Measurements from ENCODE around the gene HNRNPLL.
A peak's percentile ranks its signal among the peaks of the same experiment; 100 is the strongest.
"Not testable (repeated sequence)": the region's sequence is repeated elsewhere in the genome, so short reads cannot be mapped to it uniquely, and the experiment has no call there.

The HNRNPLL gene

DNA sequence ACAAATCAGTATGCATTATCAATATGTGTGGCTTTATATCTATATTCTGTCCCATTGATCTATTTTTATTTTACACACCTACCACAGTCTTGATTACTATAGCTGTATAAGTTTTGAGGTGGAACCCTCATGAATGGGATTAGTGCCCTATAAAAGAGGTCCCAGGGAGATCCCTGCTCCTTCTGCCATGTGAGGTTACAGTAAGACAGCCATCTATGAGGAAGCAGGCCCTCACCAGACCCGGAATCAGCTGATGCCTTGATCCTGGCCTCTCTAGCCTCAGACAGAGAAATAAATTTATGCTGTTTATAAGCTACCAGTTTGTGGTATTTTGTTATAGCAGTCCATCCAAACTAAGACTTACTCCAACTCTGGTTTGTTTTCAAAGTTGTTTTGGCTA lies 54.9 kb downstream of the HNRNPLL start:
- TF ChIP-seq, protein P1, sequence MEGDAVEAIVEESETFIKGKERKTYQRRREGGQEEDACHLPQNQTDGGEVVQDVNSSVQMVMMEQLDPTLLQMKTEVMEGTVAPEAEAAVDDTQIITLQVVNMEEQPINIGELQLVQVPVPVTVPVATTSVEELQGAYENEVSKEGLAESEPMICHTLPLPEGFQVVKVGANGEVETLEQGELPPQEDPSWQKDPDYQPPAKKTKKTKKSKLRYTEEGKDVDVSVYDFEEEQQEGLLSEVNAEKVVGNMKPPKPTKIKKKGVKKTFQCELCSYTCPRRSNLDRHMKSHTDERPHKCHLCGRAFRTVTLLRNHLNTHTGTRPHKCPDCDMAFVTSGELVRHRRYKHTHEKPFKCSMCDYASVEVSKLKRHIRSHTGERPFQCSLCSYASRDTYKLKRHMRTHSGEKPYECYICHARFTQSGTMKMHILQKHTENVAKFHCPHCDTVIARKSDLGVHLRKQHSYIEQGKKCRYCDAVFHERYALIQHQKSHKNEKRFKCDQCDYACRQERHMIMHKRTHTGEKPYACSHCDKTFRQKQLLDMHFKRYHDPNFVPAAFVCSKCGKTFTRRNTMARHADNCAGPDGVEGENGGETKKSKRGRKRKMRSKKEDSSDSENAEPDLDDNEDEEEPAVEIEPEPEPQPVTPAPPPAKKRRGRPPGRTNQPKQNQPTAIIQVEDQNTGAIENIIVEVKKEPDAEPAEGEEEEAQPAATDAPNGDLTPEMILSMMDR (IDR thresholded peaks at IDR 0.05; ENCODE audit: low read depth, low read length), result no peak
- no peaks in the 10 kb centered on the region for H3K27me3 ChIP-seq
- peaks cover 12% of the 10 kb centered on the region for H3K4me1 ChIP-seq
- no peak for DNase-seq
- no peak overlapping the region for H3K4me3 ChIP-seq (ENCODE audit: low read depth, low read length)
- H3K36me3 ChIP-seq, result no peaks in the 10 kb centered on the region
- H3K9me3 ChIP-seq, result no peaks in the 10 kb centered on the region

DNA sequence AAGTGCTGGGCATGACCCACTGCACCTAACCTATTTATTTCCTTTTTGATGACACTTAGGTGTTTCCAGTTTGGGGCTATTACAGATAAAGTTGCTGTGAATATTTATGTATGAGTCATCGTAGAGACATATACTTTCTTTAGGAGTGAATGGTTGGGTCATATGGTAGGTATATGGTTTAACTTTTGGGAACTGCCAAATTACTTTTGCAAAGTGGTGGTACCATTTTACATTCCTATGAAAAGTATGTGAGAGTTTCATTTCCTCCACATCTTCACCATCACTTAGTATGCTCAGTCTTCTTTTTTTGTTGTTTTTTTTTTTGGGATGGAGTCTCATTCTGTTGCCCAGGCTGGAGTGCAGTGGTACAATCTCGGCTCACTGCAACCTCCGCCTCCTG lies 56.1 kb downstream of the HNRNPLL start:
- no peak overlapping the region for H3K4me3 ChIP-seq (ENCODE audit: low read depth, low read length)
- H3K9me3 ChIP-seq, result no peaks in the 10 kb centered on the region
- no peaks in the 10 kb centered on the region for H3K27me3 ChIP-seq
- TF ChIP-seq, protein P1 (IDR thresholded peaks at IDR 0.05; ENCODE audit: low read depth, low read length), result no peak
- DNase-seq, result no peak
- no peaks in the 10 kb centered on the region for H3K36me3 ChIP-seq
- peaks cover 16% of the 10 kb centered on the region for H3K4me1 ChIP-seq

DNA sequence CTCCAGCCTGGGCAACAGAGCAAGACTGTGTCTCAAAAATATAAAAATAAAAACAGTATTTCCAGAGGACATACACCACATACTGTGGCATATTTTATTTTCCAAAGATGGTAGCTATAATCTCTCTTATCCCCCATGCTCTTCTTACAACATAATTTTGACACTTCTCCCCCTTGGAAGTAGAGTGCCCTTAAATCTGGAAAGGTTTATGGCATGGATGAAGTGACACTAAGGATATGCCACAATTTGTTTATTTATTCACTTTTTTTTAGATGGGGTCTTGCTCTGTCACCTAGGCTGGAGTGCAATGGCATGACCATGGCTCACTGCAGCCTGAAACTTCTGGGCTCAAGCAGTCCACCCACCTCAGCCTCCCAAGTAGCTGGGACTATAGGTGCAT lies 56.7 kb downstream of the HNRNPLL start:
- Histone ChIP-seq H3K36me3 (no peaks in the 10 kb centered on the region), H3K4me1 (peaks cover 17% of the 10 kb centered on the region), H3K9me3 (no peaks in the 10 kb centered on the region), H3K27me3 (no peaks in the 10 kb centered on the region), H3K4me3 (ENCODE audit: low read depth, low read length) (no peak overlapping the region)
- DNase-seq, result no peak
- TF ChIP-seq, protein P1 (IDR thresholded peaks at IDR 0.05; ENCODE audit: low read depth, low read length), result no peak

DNA sequence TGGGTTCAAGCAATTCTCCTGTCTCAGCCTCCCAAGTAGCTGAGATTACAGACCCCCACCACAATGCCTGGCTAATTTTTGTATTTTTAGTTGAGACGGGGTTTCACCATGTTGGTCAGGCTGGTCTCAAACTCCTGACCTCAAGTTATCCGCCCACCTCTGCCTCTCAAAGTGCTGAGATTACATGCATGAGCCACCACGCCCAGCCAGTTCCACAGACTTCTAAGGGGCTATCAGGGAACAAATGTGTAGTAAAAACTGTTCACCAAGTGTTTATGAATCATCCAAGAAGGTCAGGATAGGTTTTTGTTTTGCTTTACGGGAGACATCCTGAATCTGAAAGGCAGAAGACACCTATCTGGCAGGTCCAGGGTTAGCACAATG lies 60.5 kb downstream of the HNRNPLL start:
- not testable (repeated sequence) for H3K4me3 ChIP-seq (ENCODE audit: low read depth, low read length); DNase-seq; H3K9me3 ChIP-seq; H3K27me3 ChIP-seq; H3K36me3 ChIP-seq
- H3K4me1 ChIP-seq, result peaks cover 17% of the 10 kb centered on the region

DNA sequence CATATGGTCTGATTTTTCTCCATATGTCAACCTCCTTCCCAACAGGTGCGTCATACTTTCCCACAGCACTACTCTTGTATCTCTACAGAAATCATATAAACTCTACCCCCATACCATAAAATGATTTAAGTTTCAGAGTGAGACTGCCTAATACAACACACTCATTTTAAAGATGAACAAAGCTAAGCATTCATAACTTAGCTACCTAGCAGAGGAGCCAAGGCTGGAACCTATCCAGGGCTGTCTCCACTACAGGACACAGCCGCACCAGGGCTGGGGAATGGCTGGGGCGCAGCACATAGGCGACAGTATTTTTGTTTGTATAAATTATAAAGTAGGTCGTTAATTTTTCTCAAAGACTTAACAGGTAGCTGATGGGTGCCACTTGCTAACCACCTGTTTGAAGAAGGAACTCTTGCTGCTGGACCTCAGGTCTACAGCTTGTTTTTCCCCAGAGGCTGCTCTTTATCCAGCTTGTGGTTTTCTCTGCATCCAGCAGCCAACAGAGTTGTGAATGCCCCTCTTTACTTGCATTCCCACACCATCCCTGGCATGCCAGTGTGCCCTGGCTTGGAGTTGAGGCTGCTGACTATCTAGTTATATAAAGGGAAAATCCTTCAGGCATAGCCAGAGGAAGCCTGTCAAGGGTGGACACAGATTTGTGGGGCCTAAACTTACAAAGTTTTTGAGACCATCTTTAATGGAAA lies 62.0 kb downstream of the HNRNPLL start:
- Histone ChIP-seq H3K27me3 (no peaks in the 10 kb centered on the region), H3K4me3 (ENCODE audit: low read depth, low read length) (no peak overlapping the region), H3K36me3 (no peaks in the 10 kb centered on the region), H3K9me3 (no peaks in the 10 kb centered on the region), H3K4me1 (peaks cover 17% of the 10 kb centered on the region)
- DNase-seq, result no peak
- TF ChIP-seq, protein P1 (IDR thresholded peaks at IDR 0.05; ENCODE audit: low read depth, low read length), result no peak

DNA sequence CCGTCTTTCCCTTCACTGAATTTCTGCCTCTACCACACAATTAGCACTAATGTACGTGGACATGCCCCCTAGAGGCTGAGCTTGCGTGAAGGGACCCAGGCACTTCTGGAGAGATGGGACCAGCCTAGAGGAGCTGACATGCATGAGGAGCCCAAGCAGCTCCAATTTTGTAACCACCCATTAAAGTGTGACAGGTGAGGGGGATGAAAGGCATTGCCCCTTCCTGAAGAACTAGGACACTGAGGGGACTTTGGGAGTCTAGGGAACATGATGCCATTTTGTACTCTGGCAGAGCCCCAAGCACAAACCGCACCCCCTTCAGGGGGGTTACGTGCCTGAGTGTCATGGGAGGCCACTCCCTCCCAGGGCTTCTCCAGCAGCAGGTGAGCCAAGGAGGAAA lies 63.6 kb downstream of the HNRNPLL start:
- TF ChIP-seq, protein P1 (IDR thresholded peaks at IDR 0.05; ENCODE audit: low read depth, low read length), result peak; percentile 30; the same call in 1 of the 2 replicates
- H3K4me1 ChIP-seq, result peaks cover 13% of the 10 kb centered on the region
- no peak overlapping the region for H3K4me3 ChIP-seq (ENCODE audit: low read depth, low read length)
- no peak for DNase-seq
- no peaks in the 10 kb centered on the region for H3K27me3 ChIP-seq
- H3K36me3 ChIP-seq, result no peaks in the 10 kb centered on the region
- H3K9me3 ChIP-seq, result no peaks in the 10 kb centered on the region

Data from BE2C (cell line).